OCI-LY3 (cell line): ENCODE data around the gene MAK.

Experiments
- H2AFZ ChIP-seq: fragments of 200-600, 300-600 bp; shearing (Covaris generic); 2 replicates; pipeline ENCODE4 v1.6.0; 2014; ENCODE audit warnings: antibody characterized with exemption, low read depth, low read length
- H3K27ac ChIP-seq: fragments of 200-600, 300-600 bp; sonication (generic); 2 replicates; pipeline ENCODE4 v1.5.1; 2014; ENCODE audit warnings: mild to moderate bottlenecking, low read length, moderate library complexity, mixed read lengths
- H3K27me3 ChIP-seq: fragments of 200-600, 300-600 bp; sonication (generic); 2 replicates; pipeline ENCODE4 v1.6.1; 2014; ENCODE audit warnings: low read depth, low read length, mixed read lengths
- H3K36me3 ChIP-seq: fragments of 200-600, 300-600 bp; sonication (generic); replicated peaks from 2 replicates; pipeline ENCODE3; 2014; ENCODE audit warnings: low read depth, low read length, mixed read lengths
- H3K4me1 ChIP-seq: fragments of 300-600, 200-600 bp; sonication (generic); 2 replicates; pipeline ENCODE4 v1.6.1; 2014; ENCODE audit warnings: low read length, mixed read lengths
- H3K4me2 ChIP-seq: fragments of 200-600, 300-600 bp; sonication (generic); 2 replicates; pipeline ENCODE4 v1.6.1; 2014; ENCODE audit warnings: low read length, mixed read lengths
- H3K4me3 ChIP-seq: fragments of 300-600, 200-600 bp; sonication (generic); 2 replicates; pipeline ENCODE4 v1.5.1; 2014; ENCODE audit warnings: antibody characterized with exemption, mild to moderate bottlenecking, low read length, moderate library complexity
- H3K79me2 ChIP-seq: fragments of 300-600, 200-600 bp; shearing (Covaris generic); 2 replicates; pipeline ENCODE4 v1.6.1; 2014; ENCODE audit warnings: mild to moderate bottlenecking, low read length, mixed read lengths
- H3K9ac ChIP-seq: fragments of 300-600, 200-600 bp; shearing (Covaris generic); 2 replicates; pipeline ENCODE4 v1.6.0; 2014; ENCODE audit warnings: mild to moderate bottlenecking, low read length, moderate library complexity
- H3K9me3 ChIP-seq: fragments of 200-600, 300-600 bp; shearing (Covaris generic); 2 replicates; pipeline ENCODE4 v1.6.1; 2014; ENCODE audit warnings: low read length, mixed read lengths; ENCODE audit not compliant: insufficient read depth
- H4K20me1 ChIP-seq: fragments of 200-600, 300-600 bp; sonication (generic); 2 replicates; pipeline ENCODE4 v1.6.1; 2016; ENCODE audit warnings: low read length, mixed read lengths; ENCODE audit not compliant: insufficient read depth
- EZH2phosphoT487 ChIP-seq: fragments of 200-600 bp; shearing (Covaris generic); IDR thresholded peaks from 2 replicates; pipeline ENCODE4 v1.6.1; 2018; ENCODE audit warnings: antibody characterized with exemption, mixed run types, low read depth
- TF ChIP-seq, protein P1 (sequence below): fragments of 200-600, 300-600 bp; sonication (generic); IDR thresholded peaks from 2 replicates; pipeline ENCODE4 v1.5.1; 2014; ENCODE audit warnings: antibody characterized with exemption, low read length, low read depth

Gene MAK

DNA sequence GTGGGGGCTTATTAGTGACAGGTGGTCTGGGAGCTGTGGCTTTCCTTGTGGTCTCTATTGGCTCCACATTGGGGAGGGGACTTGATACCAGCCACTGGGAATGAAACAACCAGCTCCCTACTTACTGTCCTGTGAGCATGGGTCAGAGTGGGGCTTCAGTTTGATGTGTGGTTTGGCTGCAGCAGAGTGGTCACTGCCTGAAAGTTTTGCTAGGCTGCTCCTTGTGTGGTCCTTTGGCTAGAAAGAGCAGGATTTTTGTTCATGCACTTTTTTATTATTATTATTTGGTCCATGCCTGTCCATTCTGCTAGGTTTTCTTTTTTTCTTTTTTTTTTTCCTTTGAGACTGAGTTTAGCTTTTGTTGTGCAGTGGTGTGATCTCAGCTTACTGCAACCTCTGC, 98.3 kb downstream of the MAK start:
- H3K4me3 ChIP-seq: no peak overlapping the region
- TF ChIP-seq EZH2phosphoT487: no peak
- TF ChIP-seq, protein P1, sequence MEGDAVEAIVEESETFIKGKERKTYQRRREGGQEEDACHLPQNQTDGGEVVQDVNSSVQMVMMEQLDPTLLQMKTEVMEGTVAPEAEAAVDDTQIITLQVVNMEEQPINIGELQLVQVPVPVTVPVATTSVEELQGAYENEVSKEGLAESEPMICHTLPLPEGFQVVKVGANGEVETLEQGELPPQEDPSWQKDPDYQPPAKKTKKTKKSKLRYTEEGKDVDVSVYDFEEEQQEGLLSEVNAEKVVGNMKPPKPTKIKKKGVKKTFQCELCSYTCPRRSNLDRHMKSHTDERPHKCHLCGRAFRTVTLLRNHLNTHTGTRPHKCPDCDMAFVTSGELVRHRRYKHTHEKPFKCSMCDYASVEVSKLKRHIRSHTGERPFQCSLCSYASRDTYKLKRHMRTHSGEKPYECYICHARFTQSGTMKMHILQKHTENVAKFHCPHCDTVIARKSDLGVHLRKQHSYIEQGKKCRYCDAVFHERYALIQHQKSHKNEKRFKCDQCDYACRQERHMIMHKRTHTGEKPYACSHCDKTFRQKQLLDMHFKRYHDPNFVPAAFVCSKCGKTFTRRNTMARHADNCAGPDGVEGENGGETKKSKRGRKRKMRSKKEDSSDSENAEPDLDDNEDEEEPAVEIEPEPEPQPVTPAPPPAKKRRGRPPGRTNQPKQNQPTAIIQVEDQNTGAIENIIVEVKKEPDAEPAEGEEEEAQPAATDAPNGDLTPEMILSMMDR: no peak
- no peaks in the 10 kb centered on the region for H3K9me3 ChIP-seq
- H3K27ac ChIP-seq: no peak overlapping the region
- H3K9ac ChIP-seq: no peak overlapping the region
- H4K20me1 ChIP-seq: no peaks in the 10 kb centered on the region
- no peaks in the 10 kb centered on the region for H3K79me2 ChIP-seq
- no peaks in the 10 kb centered on the region for H3K36me3 ChIP-seq
- H2AFZ ChIP-seq: no peak overlapping the region
- no peaks in the 10 kb centered on the region for H3K4me1 ChIP-seq
- H3K27me3 ChIP-seq: no peaks in the 10 kb centered on the region
- H3K4me2 ChIP-seq: no peak overlapping the region

DNA sequence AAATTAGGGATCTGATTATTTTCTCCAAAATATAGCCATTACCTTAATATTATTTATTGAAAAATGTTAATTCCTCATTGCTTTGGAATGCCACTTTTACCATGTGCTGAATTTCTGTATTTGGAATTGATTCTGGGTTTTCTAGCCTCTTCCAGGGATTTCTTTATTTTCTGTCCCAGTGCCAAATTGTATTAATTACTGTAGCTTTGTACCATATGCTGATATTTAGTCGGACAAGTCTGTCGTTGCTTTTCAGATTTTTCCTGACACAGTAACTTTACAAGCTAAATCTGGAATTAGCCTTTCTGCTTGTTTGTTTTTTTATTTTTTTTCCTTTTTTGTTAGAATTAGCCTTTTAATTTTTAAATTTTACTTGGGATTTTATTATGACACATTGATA, 101.6 kb downstream of the MAK start:
- TF ChIP-seq EZH2phosphoT487: no peak
- TF ChIP-seq, protein P1: no peak
- H3K4me3 ChIP-seq: no peak overlapping the region
- H4K20me1 ChIP-seq: no peaks in the 10 kb centered on the region
- H3K27me3 ChIP-seq: no peaks in the 10 kb centered on the region
- no peak overlapping the region for H3K27ac ChIP-seq
- H3K79me2 ChIP-seq: no peaks in the 10 kb centered on the region
- no peaks in the 10 kb centered on the region for H3K36me3 ChIP-seq
- H3K9ac ChIP-seq: no peak overlapping the region
- no peaks in the 10 kb centered on the region for H3K9me3 ChIP-seq
- H3K4me2 ChIP-seq: no peak overlapping the region
- no peak overlapping the region for H2AFZ ChIP-seq
- H3K4me1 ChIP-seq: no peaks in the 10 kb centered on the region

DNA sequence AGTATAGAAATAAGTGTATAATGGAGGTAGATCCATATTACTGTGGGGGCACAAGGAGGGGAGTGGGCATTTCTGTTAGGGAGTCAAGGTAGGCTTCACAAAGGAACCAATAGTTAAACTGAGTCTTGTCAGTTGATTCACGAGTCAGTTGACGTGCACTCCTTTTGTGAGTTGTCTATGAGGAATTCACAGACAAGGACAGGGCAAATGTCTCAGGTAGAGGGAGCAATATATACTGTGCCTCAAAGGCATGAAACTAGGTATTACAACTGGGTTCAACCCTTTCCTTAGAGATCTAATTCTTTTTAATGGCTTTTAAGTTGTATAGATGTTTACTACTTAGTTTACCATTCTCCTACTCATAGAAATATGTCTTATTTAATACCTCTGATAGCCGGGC, 104.5 kb downstream of the MAK start:
- Histone ChIP-seq H2AFZ (no peak overlapping the region), H3K27ac (no peak overlapping the region), H3K9ac (no peak overlapping the region), H3K27me3 (no peaks in the 10 kb centered on the region), H3K36me3 (no peaks in the 10 kb centered on the region), H3K9me3 (no peaks in the 10 kb centered on the region), H3K4me3 (no peak overlapping the region), H3K4me2 (no peak overlapping the region), H3K79me2 (no peaks in the 10 kb centered on the region), H3K4me1 (no peaks in the 10 kb centered on the region), H4K20me1 (no peaks in the 10 kb centered on the region)
- TF ChIP-seq, protein P1: no peak
- no peak for TF ChIP-seq EZH2phosphoT487

DNA sequence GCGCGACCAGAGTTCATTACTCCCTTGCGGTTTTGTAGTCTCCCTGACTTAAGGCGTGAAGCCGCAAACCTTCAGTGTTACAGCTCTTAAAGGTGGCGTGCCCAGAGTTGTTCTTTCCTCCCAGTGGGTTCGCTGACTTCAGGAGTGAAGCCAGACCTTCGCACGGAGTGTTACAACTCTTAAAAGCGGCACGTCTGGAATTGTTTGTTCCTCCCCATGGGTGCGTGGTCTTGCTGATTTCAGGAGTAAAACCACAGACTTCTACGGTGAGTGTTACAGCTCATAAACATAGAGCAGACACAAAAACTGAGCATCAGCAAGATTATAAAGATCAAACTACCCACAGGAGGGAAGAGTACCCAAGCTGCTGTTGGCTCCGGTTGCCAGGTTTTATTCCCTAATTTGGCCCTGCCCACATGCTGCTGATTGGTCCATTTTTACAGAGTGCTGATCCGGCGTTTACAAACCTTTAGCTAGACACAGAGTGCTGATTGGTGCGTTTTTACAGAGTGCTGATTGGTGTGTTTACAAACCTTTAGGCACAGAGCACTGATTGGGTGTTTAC, 105.1 kb downstream of the MAK start:
- H2AFZ ChIP-seq: no peak overlapping the region

More for the DNA sequence above, 105.1 kb downstream of the MAK start:
- no peak for TF ChIP-seq EZH2phosphoT487
- TF ChIP-seq, protein P1: no peak
- H3K36me3 ChIP-seq: no peaks in the 10 kb centered on the region
- H3K9me3 ChIP-seq: no peaks in the 10 kb centered on the region
- no peak overlapping the region for H3K4me2 ChIP-seq
- H3K27ac ChIP-seq: no peak overlapping the region
- H3K9ac ChIP-seq: no peak overlapping the region
- no peaks in the 10 kb centered on the region for H3K4me1 ChIP-seq
- no peaks in the 10 kb centered on the region for H3K79me2 ChIP-seq
- no peak overlapping the region for H3K4me3 ChIP-seq
- no peaks in the 10 kb centered on the region for H3K27me3 ChIP-seq
- H4K20me1 ChIP-seq: no peaks in the 10 kb centered on the region
